Endometrium (tissue), 2 donors: Measurements from ENCODE around the gene LPAR2.

Experiments used
- FAIRE-seq: peaks from 2 replicates; lab custom pipeline; 2012; peaks lifted over from hg19 to GRCh38; lab: Jason Lieb, UNC
- donor health status: control.
- donor health status: control.

LPAR2 gene

DNA sequence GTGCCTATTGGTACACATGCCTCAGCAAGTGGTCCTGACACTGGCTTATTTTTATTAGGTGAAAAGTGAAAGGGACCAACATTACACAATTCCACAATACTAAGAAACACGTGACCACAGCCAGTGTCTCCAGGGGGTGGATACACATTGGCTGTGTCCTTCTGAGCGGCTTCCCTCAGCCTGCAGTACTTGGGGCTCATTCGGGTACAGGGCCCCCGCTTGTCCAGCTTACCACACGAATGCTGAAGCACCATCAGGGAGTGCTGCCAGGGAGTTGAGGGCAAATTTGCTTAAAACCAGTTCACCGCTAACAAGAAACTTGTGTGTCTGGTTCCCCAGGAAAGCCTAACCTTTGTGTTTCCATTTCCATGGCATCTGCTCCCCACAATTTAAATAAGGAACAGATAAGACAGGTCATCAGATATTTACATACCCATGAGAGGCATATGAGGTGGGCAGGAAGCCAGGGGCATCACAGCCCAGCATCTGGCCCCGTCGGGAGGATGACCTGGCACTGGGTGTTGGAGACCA lies 32.8 kb downstream of the LPAR2 start:
- FAIRE-seq: no peak

DNA sequence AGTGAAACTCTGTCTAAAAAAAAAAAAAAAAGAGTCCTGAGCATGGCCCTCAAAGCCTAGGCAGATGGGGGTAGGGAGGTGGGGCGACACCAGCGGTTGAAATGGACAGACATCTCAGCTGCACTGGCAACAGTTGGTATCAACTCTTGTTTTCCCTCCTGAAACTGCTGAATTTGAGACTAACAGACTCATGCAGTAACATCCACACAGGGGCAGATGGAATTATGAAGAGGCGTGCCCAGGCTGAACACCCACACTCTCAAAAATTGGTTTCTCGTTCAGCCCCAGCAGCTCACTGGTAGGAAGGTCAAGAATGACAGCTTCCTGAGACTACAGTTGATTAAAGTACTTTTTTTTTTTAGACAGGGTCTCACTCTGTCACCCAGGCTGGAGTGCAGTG lies 33.6 kb downstream of the LPAR2 start:
- no peak for FAIRE-seq

GRCh38 chr19:19592690-19593089 lies 35.3 kb downstream of the LPAR2 start:
- no peak for FAIRE-seq

DNA sequence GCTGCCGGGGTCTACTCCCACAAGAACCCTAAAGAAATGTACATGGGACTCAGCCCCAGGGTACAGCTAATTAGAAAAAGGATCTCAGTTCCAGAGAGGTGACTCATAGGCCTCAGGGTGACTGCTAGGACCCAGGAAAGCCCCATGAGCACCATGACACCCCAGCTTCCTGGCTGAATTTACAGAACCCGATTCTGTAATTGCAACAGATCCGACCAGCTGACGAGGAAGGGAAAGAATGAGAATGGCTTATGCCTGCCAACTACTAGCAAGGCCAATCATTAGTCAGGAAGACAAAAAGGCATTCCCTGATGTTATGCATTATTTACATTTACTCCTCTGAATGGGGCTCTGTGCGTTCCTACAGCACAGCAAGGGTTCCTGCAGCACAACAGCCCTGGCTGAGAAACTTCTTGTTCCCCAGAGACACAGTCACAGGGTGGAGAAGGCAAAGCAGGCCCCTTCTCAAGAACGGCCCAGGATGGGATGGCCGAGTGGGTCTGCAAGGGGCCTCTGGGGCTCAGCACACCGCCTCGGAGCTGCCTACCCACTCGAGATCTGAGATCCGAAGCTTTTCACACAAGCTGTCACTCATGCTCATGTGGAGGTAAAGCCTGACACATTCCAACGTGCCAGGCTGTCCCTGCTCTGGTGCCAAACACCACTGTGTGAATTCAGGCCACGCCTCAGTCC lies 36.7 kb downstream of the LPAR2 start:
- FAIRE-seq: no peak

DNA sequence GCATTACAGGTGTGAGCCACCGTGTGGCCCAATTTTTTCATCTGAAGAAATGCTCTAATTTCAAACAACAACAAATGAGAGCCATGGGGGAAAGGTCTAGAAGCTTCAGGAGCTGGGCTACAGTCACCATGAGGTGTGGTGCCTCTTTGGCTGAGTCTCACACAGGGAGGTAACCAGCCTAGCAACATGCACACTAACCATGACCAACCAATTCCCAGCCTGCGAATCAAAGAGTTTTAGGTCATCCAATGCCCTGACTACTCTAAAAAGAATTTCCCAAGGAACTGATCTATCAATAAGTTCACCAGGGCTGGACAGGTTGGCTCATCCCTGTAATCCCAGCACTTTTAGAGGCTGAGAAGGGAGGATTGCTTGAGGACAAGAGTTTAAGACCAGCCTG lies 39.5 kb downstream of the LPAR2 start:
- no peak for FAIRE-seq

GRCh38 chr19:19587771-19588170 lies 40.2 kb downstream of the LPAR2 start:
- no peak for FAIRE-seq

DNA sequence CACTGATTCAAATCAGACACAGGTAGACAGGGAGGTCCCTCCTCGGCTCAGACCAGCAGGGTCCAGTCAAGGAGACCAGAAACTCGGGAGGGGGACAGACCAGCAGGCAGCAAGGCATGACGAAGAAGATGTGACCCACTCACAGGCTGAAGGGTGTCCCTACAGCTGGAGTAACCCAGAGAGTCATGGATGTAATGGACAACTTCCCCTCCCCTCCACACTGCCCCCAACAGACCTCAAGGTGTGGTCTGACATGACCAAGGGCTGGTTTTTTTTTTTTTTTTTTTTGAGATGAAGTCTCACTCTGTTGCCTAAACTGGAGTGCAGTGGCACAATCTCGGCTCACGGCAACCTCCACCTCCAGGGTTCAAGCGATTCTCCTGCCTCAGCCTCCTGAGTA lies 43.7 kb downstream of the LPAR2 start:
- FAIRE-seq: no peak

GRCh38 chr19:19582471-19582870 lies 45.5 kb downstream of the LPAR2 start:
- no peak for FAIRE-seq

GRCh38 chr19:19581391-19581790 lies 46.6 kb downstream of the LPAR2 start:
- FAIRE-seq: no peak

GRCh38 chr19:19580418-19580817 lies 47.6 kb downstream of the LPAR2 start:
- FAIRE-seq: no peak

- FAIRE-seq: no peak
Observed at GRCh38 chr19:19579533-19580361, 48.3 kb downstream of the LPAR2 start.

DNA sequence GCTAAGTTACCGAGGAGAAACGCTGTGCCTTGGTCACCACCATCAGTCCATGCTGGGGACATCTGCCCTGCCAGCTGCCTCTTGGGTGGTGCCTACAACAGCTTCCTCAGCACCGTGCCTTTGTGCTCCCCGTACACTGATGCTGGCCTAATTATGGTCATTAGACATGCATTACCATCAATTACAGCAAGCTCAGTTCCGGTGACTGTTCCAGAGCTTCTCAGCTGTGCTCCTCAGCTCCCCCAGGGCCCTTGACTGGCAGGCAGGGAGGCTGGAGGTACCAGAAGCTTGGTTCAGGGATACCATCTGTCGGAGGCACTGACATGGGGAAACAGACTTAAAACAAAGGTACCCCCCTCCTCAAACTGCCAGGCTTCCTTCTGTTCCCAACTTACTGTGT lies 49.8 kb downstream of the LPAR2 start:
- no peak for FAIRE-seq

GRCh38 chr19:19575411-19575810 lies 52.6 kb downstream of the LPAR2 start:
- no peak for FAIRE-seq
